ENCODE data around the gene ZNF287.

GRCh38 chr17:16599537-16599936 is 30.5 kb upstream of the ZNF287 start:
- TF ChIP-seq CTCF (IDR thresholded peaks at IDR 0.05; ENCODE audit: low read length) (no peak), EZH2 (IDR thresholded peaks at IDR 0.05; ENCODE audit: borderline replicate concordance, low read length) (no peak)
